SH-SY5Y (cell line): ENCODE data around the gene MINAR1.

Experiments used
- GATA2 ChIP-seq: IDR thresholded peaks from 2 replicates; pipeline ENCODE4 v1.6.1; 2011; ENCODE audit warnings: mild to moderate bottlenecking, low read depth, low read length
- GATA3 ChIP-seq: IDR thresholded peaks from 2 replicates; pipeline ENCODE4 v1.6.1; 2011; ENCODE audit warnings: low read depth, mild to moderate bottlenecking, low read length, moderate library complexity

DNA sequence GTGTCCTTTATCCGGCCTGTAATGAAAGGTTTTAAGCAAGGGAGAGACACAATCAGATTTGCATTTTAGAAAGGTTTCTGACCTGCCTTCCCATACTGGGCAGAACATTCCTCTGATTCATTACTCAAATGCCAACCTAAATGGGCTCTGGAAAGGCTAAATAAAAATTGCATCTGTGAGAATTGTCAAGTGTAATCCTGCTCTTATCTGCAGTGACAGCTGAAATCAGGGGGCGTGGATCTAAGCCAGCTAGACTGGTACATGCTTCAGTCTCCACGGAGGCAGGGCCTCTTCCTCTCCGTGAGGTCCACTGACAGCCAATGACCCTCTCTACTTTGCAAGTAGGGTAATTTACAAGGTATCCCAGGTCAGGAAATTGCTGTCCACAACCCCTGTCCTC lies 32.5 kb upstream of the MINAR1 start:
- no peak for TF ChIP-seq GATA2
- TF ChIP-seq GATA3, result no peak
